Bronchial epithelial cell (primary cell): ENCODE results near the gene PTPRF. TPM values are rescaled to one million over a fixed set of nuclear protein-coding genes. Genes with fewer than 3 reads are reported as not detected.
A peak's percentile ranks its signal among the peaks of the same experiment; 100 is the strongest.

ENCODE experiments used
- DNase-seq: peaks from one replicate; pipeline ENCODE4 v3.0.0-alpha.2; 2010; ENCODE audit warnings: low read depth
- FAIRE-seq: peaks from 2 replicates; lab custom pipeline; 2011; peaks lifted over from hg19 to GRCh38; lab: Jason Lieb, UNC
- H3K27me3 ChIP-seq: 2 replicates; pipeline ENCODE4 v1.5.1; 2011; ENCODE audit warnings: low read length; ENCODE audit not compliant: control insufficient read depth, insufficient read depth
- H3K36me3 ChIP-seq: 2 replicates; pipeline ENCODE4 v1.5.1; 2011; ENCODE audit warnings: low read length; ENCODE audit not compliant: control insufficient read depth, insufficient read depth
- H3K4me3 ChIP-seq: 2 replicates; pipeline ENCODE4 v1.5.1; 2011; ENCODE audit warnings: mild to moderate bottlenecking, low read depth, low read length, control low read depth
- total RNA-seq: library from RNA; depleted of rRNA; stranded (reverse); fragments of >200 nt; gene quantifications from 2 replicates; pipeline ENCODE4 v1.2.1, GENCODE V29; 2014
- TF ChIP-seq, protein P1 (sequence below): IDR thresholded peaks from 2 replicates; pipeline ENCODE4 v1.5.1; 2011; ENCODE audit warnings: mild to moderate bottlenecking, moderate library complexity, low read length, control low read depth, inconsistent platforms; ENCODE audit not compliant: insufficient read depth, severe bottlenecking

PTPRF gene
- total RNA-seq, 1 donor from 2014 or later = 127 TPM

DNA sequence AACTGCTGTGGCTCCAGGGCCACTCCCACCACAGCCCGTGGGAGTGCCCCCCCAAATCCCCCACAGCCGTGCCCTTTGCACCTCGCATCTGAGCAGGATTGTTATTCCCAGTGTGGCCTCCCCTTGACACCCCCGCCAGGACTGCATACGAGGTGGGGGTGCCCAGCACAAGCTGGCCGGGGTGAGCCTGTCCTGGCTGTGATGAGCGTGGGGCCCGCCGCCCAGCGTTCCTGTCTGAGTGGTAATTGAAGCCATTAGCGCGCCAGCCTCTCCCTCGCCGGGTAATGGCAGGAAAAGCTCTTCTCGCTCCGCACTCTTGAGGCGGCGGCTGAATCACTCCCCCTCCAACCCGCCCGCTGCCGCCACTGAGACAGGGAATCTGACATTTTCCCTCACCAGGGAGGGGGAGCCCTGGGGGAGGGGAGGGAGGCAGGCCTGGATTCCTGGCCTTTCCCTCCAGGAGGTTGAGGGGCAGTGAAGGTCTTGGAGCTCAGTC is 27.7 kb downstream of the PTPRF start:
- Histone ChIP-seq H3K4me3 (no peak overlapping the region), H3K36me3 (peaks cover 25% of the 10 kb centered on the region)
- no peak for FAIRE-seq

DNA sequence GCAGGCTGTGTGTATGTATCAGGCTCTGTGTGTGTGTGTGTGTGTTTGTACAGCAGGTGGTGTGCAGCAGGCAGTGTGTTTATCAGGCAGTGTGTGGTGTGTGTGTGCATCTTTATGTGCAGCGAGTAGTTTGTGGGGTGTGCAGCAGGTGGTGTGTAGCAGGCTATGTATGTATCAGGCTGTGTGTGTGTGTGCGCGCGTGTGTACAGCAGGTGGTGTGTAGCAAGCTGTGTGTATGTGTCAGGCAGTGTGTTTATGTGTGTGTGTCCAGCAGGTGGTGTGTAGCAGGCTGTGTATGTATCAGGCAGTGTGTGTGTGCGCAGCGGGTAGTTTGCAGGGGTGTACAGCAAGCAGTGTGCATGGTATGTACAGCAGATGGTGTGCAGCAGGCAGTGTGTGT is 29.0 kb downstream of the PTPRF start:
- Histone ChIP-seq H3K4me3 (no peak overlapping the region), H3K36me3 (peaks cover 17% of the 10 kb centered on the region), H3K27me3 (no peaks in the 10 kb centered on the region)
- peak; percentile 98 for FAIRE-seq
- TF ChIP-seq, protein P1, sequence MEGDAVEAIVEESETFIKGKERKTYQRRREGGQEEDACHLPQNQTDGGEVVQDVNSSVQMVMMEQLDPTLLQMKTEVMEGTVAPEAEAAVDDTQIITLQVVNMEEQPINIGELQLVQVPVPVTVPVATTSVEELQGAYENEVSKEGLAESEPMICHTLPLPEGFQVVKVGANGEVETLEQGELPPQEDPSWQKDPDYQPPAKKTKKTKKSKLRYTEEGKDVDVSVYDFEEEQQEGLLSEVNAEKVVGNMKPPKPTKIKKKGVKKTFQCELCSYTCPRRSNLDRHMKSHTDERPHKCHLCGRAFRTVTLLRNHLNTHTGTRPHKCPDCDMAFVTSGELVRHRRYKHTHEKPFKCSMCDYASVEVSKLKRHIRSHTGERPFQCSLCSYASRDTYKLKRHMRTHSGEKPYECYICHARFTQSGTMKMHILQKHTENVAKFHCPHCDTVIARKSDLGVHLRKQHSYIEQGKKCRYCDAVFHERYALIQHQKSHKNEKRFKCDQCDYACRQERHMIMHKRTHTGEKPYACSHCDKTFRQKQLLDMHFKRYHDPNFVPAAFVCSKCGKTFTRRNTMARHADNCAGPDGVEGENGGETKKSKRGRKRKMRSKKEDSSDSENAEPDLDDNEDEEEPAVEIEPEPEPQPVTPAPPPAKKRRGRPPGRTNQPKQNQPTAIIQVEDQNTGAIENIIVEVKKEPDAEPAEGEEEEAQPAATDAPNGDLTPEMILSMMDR = no peak
- DNase-seq = no peak

More for the DNA sequence above, 27.7 kb downstream of the PTPRF start:
- no peaks in the 10 kb centered on the region for H3K27me3 ChIP-seq
- TF ChIP-seq, protein P1 = no peak
- no peak for DNase-seq

DNA sequence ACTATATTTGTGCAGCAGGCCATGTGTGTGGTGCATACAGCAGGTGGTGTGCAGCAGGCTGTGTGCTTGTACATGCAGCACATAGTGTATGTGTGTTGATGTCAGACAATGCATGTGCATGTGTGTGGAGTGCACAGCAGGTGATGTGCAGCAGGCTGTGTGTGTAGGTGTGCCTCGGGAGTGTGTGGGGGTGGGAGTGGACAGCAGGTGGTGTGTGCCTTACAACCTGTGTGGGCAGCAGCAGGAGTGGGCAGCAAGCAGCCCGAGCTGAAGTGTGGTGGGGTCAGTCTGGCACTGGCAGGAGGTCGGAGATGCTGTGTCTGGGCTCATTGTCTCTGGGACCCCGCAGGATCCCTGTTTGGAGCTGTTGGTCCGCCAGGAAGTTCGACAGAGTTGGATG is 29.6 kb downstream of the PTPRF start:
- no peak for FAIRE-seq
- no peak overlapping the region for H3K4me3 ChIP-seq
- TF ChIP-seq, protein P1 = no peak
- H3K36me3 ChIP-seq = peaks cover 20% of the 10 kb centered on the region
- DNase-seq = no peak
- no peaks in the 10 kb centered on the region for H3K27me3 ChIP-seq

DNA sequence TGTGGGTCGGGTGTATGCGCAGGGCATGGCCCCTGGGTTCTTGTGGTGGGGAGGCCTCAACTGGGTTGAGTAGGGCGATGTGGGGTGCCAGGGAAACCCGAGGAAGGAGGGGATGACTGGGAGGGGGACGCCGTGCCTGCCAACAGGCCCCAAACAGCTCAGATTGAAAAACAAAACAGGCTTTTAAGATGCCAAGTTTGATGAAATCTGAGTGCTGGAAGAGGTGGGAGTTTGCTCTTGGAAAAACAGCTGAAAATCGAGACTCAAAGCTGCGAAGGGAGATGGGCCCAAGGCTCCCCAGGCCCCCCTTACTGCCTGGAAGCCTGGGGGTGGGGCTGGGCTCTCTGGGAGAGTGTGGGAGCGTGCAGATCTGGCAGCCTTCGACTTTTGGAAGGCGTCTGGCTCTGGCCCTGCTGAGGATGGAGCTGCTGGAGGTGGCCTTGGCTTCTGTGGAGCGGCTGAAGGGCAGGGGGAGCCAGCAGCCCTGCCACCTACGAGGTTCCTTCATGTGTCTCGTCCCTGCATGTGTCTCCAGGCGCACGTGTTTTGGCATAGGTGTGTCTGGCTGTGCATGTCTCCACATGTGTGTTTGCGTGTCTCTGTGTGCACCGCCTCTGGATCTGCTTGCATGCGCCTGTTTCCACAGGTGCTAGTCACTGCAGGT is 33.3 kb downstream of the PTPRF start:
- TF ChIP-seq, protein P1 = no peak
- FAIRE-seq (peak; percentile 82), DNase-seq (peak; percentile 88)
- peaks cover 29% of the 10 kb centered on the region for H3K36me3 ChIP-seq
- no peak overlapping the region for H3K4me3 ChIP-seq
- H3K27me3 ChIP-seq = no peaks in the 10 kb centered on the region

GRCh38 chr1:43564551-43565348 is 34.1 kb downstream of the PTPRF start:
- DNase-seq = no peak
- TF ChIP-seq, protein P1 = no peak
- Histone ChIP-seq H3K27me3 (no peaks in the 10 kb centered on the region), H3K4me3 (no peak overlapping the region), H3K36me3 (peaks cover 33% of the 10 kb centered on the region)
- no peak for FAIRE-seq
